Stimulated activated CD4-positive, alpha-beta T cell treated with anti-CD3 and anti-CD28 coated beads, Interleukin-1b, Interleukin-23, amount 100 ng/mL, for 24 hours (primary cell): Measurements from ENCODE around the gene MMP7.

Source experiments
- DNase-seq, 4 experiments: peaks; one replicate each; pipeline ENCODE4 v3.0.0-alpha.2; 2020; ENCODE audit warnings: low read depth in 4 of 4, low spot score in 1 of 4

The MMP7 gene

GRCh38 chr11:102530558-102530957 is at the start of gene MMP7:
Gene MMP7 (minus strand): TSS chr11:102530747. CDS start chr11:102530700, 47 bp downstream.
- no peak for DNase-seq

GRCh38 chr11:102577723-102578122 is 47.2 kb upstream of the MMP7 start:
- no peak for DNase-seq

GRCh38 chr11:102577182-102577581 is 46.6 kb upstream of the MMP7 start:
- DNase-seq = no peak

GRCh38 chr11:102576350-102576749 is 45.8 kb upstream of the MMP7 start:
- no peak for DNase-seq

- no peak for DNase-seq
Observed at GRCh38 chr11:102575012-102575411, 44.5 kb upstream of the MMP7 start.

- DNase-seq = no peak
Observed at GRCh38 chr11:102573851-102574250, 43.3 kb upstream of the MMP7 start.

GRCh38 chr11:102572554-102573220 is 42.1 kb upstream of the MMP7 start:
- DNase-seq = no peak

GRCh38 chr11:102568851-102569250 is 38.3 kb upstream of the MMP7 start:
- no peak for DNase-seq

- DNase-seq = no peak
Observed at GRCh38 chr11:102566112-102566511, 35.6 kb upstream of the MMP7 start.

GRCh38 chr11:102564110-102564509 is 33.6 kb upstream of the MMP7 start:
- no peak for DNase-seq

- no peak for DNase-seq
Observed at GRCh38 chr11:102561636-102562035, 31.1 kb upstream of the MMP7 start.

GRCh38 chr11:102560555-102561011 is 30.0 kb upstream of the MMP7 start:
- DNase-seq = no peak

GRCh38 chr11:102559839-102560238 is 29.3 kb upstream of the MMP7 start:
- DNase-seq = no peak

GRCh38 chr11:102555091-102555490 is 24.5 kb upstream of the MMP7 start:
- no peak for DNase-seq

- DNase-seq = no peak
Observed at GRCh38 chr11:102553835-102554282, 23.3 kb upstream of the MMP7 start.

GRCh38 chr11:102552447-102553194 is 22.1 kb upstream of the MMP7 start:
- no peak for DNase-seq

- no peak for DNase-seq
Observed at GRCh38 chr11:102552020-102552419, 21.5 kb upstream of the MMP7 start.

- no peak for DNase-seq
Observed at GRCh38 chr11:102551169-102551781, 20.7 kb upstream of the MMP7 start.

GRCh38 chr11:102546923-102547471 is 16.4 kb upstream of the MMP7 start:
- DNase-seq = no peak

GRCh38 chr11:102546427-102546826 is 15.9 kb upstream of the MMP7 start:
- DNase-seq = no peak

GRCh38 chr11:102545701-102546100 is 15.2 kb upstream of the MMP7 start:
- DNase-seq = no peak

- DNase-seq = no peak
Observed at GRCh38 chr11:102544594-102544993, 14.0 kb upstream of the MMP7 start.
